Daoy (cell line): ENCODE measurements around the gene LGSN. TPM values are rescaled to one million over a fixed set of nuclear protein-coding genes. Genes with fewer than 3 reads are reported as not detected.
"Not testable (repeated sequence)": the region's sequence is repeated elsewhere in the genome, so short reads cannot be mapped to it uniquely, and the experiment has no call there.

ENCODE experiments used
- DNase-seq: peaks from one replicate; pipeline ENCODE4 v3.0.0-alpha.2; 2015; ENCODE audit warnings: low read depth
- total RNA-seq: library from RNA; depleted of rRNA; stranded (reverse); fragments of >200 nt; shearing (Covaris generic); gene quantifications from 2 replicates; pipeline ENCODE4 v1.2.3, GENCODE V29; 2014; rRNA removed

Gene LGSN
- total RNA-seq, 1 experiment from 2014 or later, result 0.23 TPM

- DNase-seq, result not testable (repeated sequence)
These were observed 89.3 kb downstream of the LGSN start for GRCh38 chr6:63230511-63230910.

- DNase-seq, result not testable (repeated sequence)
These were observed 89.8 kb downstream of the LGSN start for GRCh38 chr6:63230027-63230426.

GRCh38 chr6:63227928-63228894 is 91.6 kb downstream of the LGSN start:
- not testable (repeated sequence) for DNase-seq

- not testable (repeated sequence) for DNase-seq
These were observed 93.8 kb downstream of the LGSN start for GRCh38 chr6:63225987-63226386.

Other genes with a start within 250 kb of the LGSN start
- gene FKBP1C, start 108.5 kb downstream of the LGSN start, total RNA-seq, result 0.21 TPM in 1 of 2 replicates, not detected in the other